KMS-11 (cell line): ENCODE data around the gene SPINT2.

Source experiments
- H2AFZ ChIP-seq: fragments of 200-600 bp; sonication (generic); 2 replicates; pipeline ENCODE4 v1.6.1; 2016; ENCODE audit warnings: antibody characterized with exemption, mixed run types, low read depth
- H3K27ac ChIP-seq: fragments of 200-600 bp; sonication (generic); 2 replicates; pipeline ENCODE4 v1.6.1; 2016; ENCODE audit warnings: mild to moderate bottlenecking, mixed run types
- H3K27me3 ChIP-seq: fragments of 200-600 bp; sonication (generic); 2 replicates; pipeline ENCODE4 v1.6.1; 2017; ENCODE audit warnings: mild to moderate bottlenecking, low read depth, mixed run types, moderate library complexity; ENCODE audit not compliant: insufficient read depth
- H3K36me3 ChIP-seq: fragments of 200-600 bp; sonication (generic); 2 replicates; pipeline ENCODE4 v1.6.1; 2017; ENCODE audit warnings: mild to moderate bottlenecking, mixed run types; ENCODE audit not compliant: insufficient read depth
- H3K4me1 ChIP-seq: fragments of 200-600 bp; sonication (generic); 2 replicates; pipeline ENCODE4 v1.6.1; 2016; ENCODE audit warnings: mild to moderate bottlenecking, low read depth, mixed run types; ENCODE audit not compliant: poor library complexity, severe bottlenecking
- H3K4me2 ChIP-seq: fragments of 200-600 bp; sonication (generic); 2 replicates; pipeline ENCODE4 v1.7.0; 2016; ENCODE audit warnings: mild to moderate bottlenecking, mixed run types
- H3K4me3 ChIP-seq: fragments of 200-600 bp; sonication (generic); IDR thresholded peaks from 2 replicates; pipeline ENCODE4 v1.6.1; 2017; ENCODE audit warnings: low read depth, low read length, mixed read lengths; ENCODE audit not compliant: insufficient read depth
- H3K79me2 ChIP-seq: fragments of 200-600 bp; sonication (generic); 2 replicates; pipeline ENCODE4 v1.6.1; 2016; ENCODE audit warnings: low read depth, mixed run types; ENCODE audit not compliant: insufficient read depth
- H3K9ac ChIP-seq: fragments of 200-600 bp; sonication (generic); 2 replicates; pipeline ENCODE4 v1.6.1; 2016; ENCODE audit warnings: mild to moderate bottlenecking, mixed run types
- H4K20me1 ChIP-seq: fragments of 200-600 bp; sonication (generic); 2 replicates; pipeline ENCODE4 v1.6.1; 2016; ENCODE audit warnings: mild to moderate bottlenecking, mixed run types; ENCODE audit not compliant: insufficient read depth
- CTCF ChIP-seq: fragments of 200-600 bp; sonication (generic); conservative IDR thresholded peaks from 2 replicates; pipeline ENCODE4 v1.6.1; 2017; ENCODE audit warnings: low read depth, mild to moderate bottlenecking, antibody characterized with exemption, low read length, moderate library complexity, mixed read lengths

Gene SPINT2

GRCh38 chr19:38321646-38322196 lies 57.3 kb downstream of the SPINT2 start:
- H3K4me1 ChIP-seq = no peaks in the 10 kb centered on the region
- no peak overlapping the region for H3K4me3 ChIP-seq
- no peak overlapping the region for H3K27ac ChIP-seq
- H4K20me1 ChIP-seq = no peaks in the 10 kb centered on the region
- H3K4me2 ChIP-seq = no peak overlapping the region
- H3K9ac ChIP-seq = no peak overlapping the region
- no peaks in the 10 kb centered on the region for H3K36me3 ChIP-seq
- peaks cover 7% of the 10 kb centered on the region; the same call in 1 of the 2 replicates for H3K27me3 ChIP-seq
- H2AFZ ChIP-seq = no peak overlapping the region
- no peak for TF ChIP-seq CTCF
- no peaks in the 10 kb centered on the region for H3K79me2 ChIP-seq

- no peaks in the 10 kb centered on the region for H3K79me2 ChIP-seq
- no peak overlapping the region for H2AFZ ChIP-seq
- no peak overlapping the region for H3K4me2 ChIP-seq
- no peak overlapping the region for H3K27ac ChIP-seq
- no peaks in the 10 kb centered on the region for H3K36me3 ChIP-seq
- H4K20me1 ChIP-seq = no peaks in the 10 kb centered on the region
- H3K4me3 ChIP-seq = no peak overlapping the region
- no peak overlapping the region for H3K9ac ChIP-seq
- TF ChIP-seq CTCF = no peak
- H3K27me3 ChIP-seq = peaks cover 10% of the 10 kb centered on the region; the same call in 1 of the 2 replicates
- H3K4me1 ChIP-seq = no peaks in the 10 kb centered on the region
Measured at GRCh38 chr19:38323291-38323690, 58.9 kb downstream of the SPINT2 start.

- Histone ChIP-seq H2AFZ (no peak overlapping the region), H3K79me2 (no peaks in the 10 kb centered on the region), H3K9ac (no peak overlapping the region), H3K27ac (no peak overlapping the region), H3K36me3 (no peaks in the 10 kb centered on the region), H3K4me3 (no peak overlapping the region), H4K20me1 (no peaks in the 10 kb centered on the region), H3K4me2 (no peak overlapping the region), H3K4me1 (no peaks in the 10 kb centered on the region), H3K27me3 (peaks cover 10% of the 10 kb centered on the region; the same call in 1 of the 2 replicates)
- TF ChIP-seq CTCF = no peak
Measured at GRCh38 chr19:38324431-38324830, 60.1 kb downstream of the SPINT2 start.

GRCh38 chr19:38326591-38326990 lies 62.2 kb downstream of the SPINT2 start:
- Histone ChIP-seq H3K4me3 (no peak overlapping the region), H3K27ac (no peak overlapping the region), H3K79me2 (no peaks in the 10 kb centered on the region), H3K27me3 (peaks cover 10% of the 10 kb centered on the region; the same call in 1 of the 2 replicates), H4K20me1 (no peaks in the 10 kb centered on the region), H3K36me3 (no peaks in the 10 kb centered on the region), H3K4me2 (no peak overlapping the region), H3K4me1 (no peaks in the 10 kb centered on the region), H3K9ac (no peak overlapping the region), H2AFZ (no peak overlapping the region)
- no peak for TF ChIP-seq CTCF
